GM10248 (cell line): ENCODE data around the gene GOLPH3.

Source experiments
- CTCF ChIA-PET: fragments of 300-600 bp; sonication (Branson Sonifier 250); formaldehyde crosslinking; extraction: SDS; loops from one replicate; lab custom pipeline; 2021; ENCODE audit warnings: antibody characterized with exemption; lab: Yijun Ruan, JAX
- POLR2A ChIA-PET: fragments of 350-650 bp; sonication (Branson Sonifier 250); formaldehyde crosslinking; extraction: SDS; loops from one replicate; lab custom pipeline; 2020; ENCODE audit warnings: antibody characterized with exemption; lab: Yijun Ruan, JAX
- DNase-seq: peaks from one replicate; pipeline ENCODE4 v3.0.0; 2012; ENCODE audit errors: extremely low spot score
- CTCF ChIP-seq: IDR thresholded peaks from 2 replicates; pipeline ENCODE4 v1.5.1; 2012; ENCODE audit warnings: mild to moderate bottlenecking, low read depth; ENCODE audit errors: extremely low read depth, missing control alignments, control extremely low read depth

The GOLPH3 gene

GRCh38 chr5:32206509-32207354, 32.6 kb upstream of the GOLPH3 start:
- ChIA-PET CTCF (interaction anchor here (1.0 to 3.0 kb wide), 3 partner anchors 9 to 383 kb away, joined by 3 to 10 read pairs (median 4); no protein-coding TSS in a partner anchor), POLR2A (no interaction called here)
- TF ChIP-seq CTCF = no peak
- peak; percentile 51 for DNase-seq

- TF ChIP-seq CTCF = no peak
- CTCF ChIA-PET = interaction anchor here (0.8 to 3.0 kb wide), 2 partner anchors 26 to 28 kb away, joined by 3 to 10 read pairs; no protein-coding TSS in a partner anchor
- no peak for DNase-seq
- POLR2A ChIA-PET = no interaction called here
These were observed 31.9 kb upstream of the GOLPH3 start for GRCh38 chr5:32206053-32206452.

GRCh38 chr5:32202394-32202793, 28.3 kb upstream of the GOLPH3 start:
- CTCF ChIA-PET = no interaction called here
- no peak for DNase-seq
- POLR2A ChIA-PET = no interaction called here
- no peak for TF ChIP-seq CTCF

GRCh38 chr5:32201122-32201753, 27.1 kb upstream of the GOLPH3 start:
- no peak for TF ChIP-seq CTCF
- no peak for DNase-seq
- POLR2A ChIA-PET = no interaction called here
- CTCF ChIA-PET = no interaction called here

- ChIA-PET POLR2A (no interaction called here), CTCF (interaction anchor here (1.2 kb wide), 1 partner anchor 10 kb away, joined by 4 read pairs; no protein-coding TSS in a partner anchor)
- no peak for DNase-seq
- TF ChIP-seq CTCF = no peak
These were observed 22.9 kb upstream of the GOLPH3 start for GRCh38 chr5:32197032-32197431.

GRCh38 chr5:32195265-32195664, 21.1 kb upstream of the GOLPH3 start:
- ChIA-PET CTCF (no interaction called here), POLR2A (no interaction called here)
- no peak for TF ChIP-seq CTCF
- no peak for DNase-seq
